HL-60 (cell line): ENCODE results near the gene ZNF785.
"Not testable (repeated sequence)": the region's sequence is repeated elsewhere in the genome, so short reads cannot be mapped to it uniquely, and the experiment has no call there.

ENCODE experiments used
- DNase-seq, 2 experiments: peaks; one replicate each; pipeline ENCODE4 v3.0.0-alpha.2; 2010 to 2020; ENCODE audit warnings: low read depth in 1 of 2, low spot score in 1 of 2
- H3K27ac ChIP-seq: fragments of 250-450 bp; sonication (Bioruptor Pico); replicated peaks from 2 replicates; pipeline ENCODE4 v1.5.1; 2020; ENCODE audit warnings: mild to moderate bottlenecking, moderate library complexity
- H3K27me3 ChIP-seq: fragments of 250-450 bp; sonication (Bioruptor Pico); 2 replicates; pipeline ENCODE4 v1.5.1; 2021; ENCODE audit warnings: mild to moderate bottlenecking, moderate library complexity; ENCODE audit not compliant: insufficient read depth, poor library complexity, severe bottlenecking
- H3K4me3 ChIP-seq: replicated peaks from 2 replicates; pipeline ENCODE4 v1.5.1; 2011; ENCODE audit warnings: mild to moderate bottlenecking, control low read depth, low read length; ENCODE audit not compliant: insufficient read depth
- GABPA ChIP-seq: IDR thresholded peaks from 2 replicates; pipeline ENCODE4 v1.6.1; 2012; ENCODE audit warnings: low read depth
- POLR2AphosphoS5 ChIP-seq: IDR thresholded peaks from 2 replicates; pipeline ENCODE4 v1.6.1; 2012; ENCODE audit warnings: low read depth
- SPI1 ChIP-seq: IDR thresholded peaks from 2 replicates; pipeline ENCODE4 v1.6.1; 2012; ENCODE audit warnings: low read depth, mild to moderate bottlenecking, borderline replicate concordance
- TF ChIP-seq, protein P1 (sequence below): IDR thresholded peaks from 2 replicates; pipeline ENCODE4 v1.6.1; 2012; ENCODE audit warnings: low read depth; ENCODE audit not compliant: insufficient replicate concordance
- TF ChIP-seq, protein P2 (sequence below): IDR thresholded peaks from one replicate; pipeline ENCODE4 v1.5.1; 2011; ENCODE audit warnings: low read length, control low read depth, inconsistent platforms; ENCODE audit not compliant: insufficient read depth

The ZNF785 gene

DNA sequence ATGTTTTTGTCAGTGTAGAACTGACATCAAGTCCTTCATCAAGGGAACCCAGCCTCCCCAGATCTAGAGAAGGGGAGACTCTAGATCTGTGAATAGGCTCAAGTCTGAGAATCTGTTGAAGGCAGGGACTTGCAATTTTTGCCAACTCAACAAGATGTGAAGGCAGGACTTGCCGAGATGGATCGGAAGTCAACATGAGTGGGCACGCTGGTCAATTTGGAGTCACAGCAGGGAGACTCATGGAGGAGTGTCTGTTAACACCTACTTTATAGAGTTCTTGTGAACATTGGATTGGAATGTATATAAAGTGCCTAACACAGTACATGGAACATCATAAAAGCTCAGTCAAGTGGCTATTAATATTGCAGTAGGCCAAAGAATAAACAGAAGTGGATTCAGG is 14.7 kb upstream of the ZNF785 start:
- no peak for TF ChIP-seq GABPA
- TF ChIP-seq, protein P1, sequence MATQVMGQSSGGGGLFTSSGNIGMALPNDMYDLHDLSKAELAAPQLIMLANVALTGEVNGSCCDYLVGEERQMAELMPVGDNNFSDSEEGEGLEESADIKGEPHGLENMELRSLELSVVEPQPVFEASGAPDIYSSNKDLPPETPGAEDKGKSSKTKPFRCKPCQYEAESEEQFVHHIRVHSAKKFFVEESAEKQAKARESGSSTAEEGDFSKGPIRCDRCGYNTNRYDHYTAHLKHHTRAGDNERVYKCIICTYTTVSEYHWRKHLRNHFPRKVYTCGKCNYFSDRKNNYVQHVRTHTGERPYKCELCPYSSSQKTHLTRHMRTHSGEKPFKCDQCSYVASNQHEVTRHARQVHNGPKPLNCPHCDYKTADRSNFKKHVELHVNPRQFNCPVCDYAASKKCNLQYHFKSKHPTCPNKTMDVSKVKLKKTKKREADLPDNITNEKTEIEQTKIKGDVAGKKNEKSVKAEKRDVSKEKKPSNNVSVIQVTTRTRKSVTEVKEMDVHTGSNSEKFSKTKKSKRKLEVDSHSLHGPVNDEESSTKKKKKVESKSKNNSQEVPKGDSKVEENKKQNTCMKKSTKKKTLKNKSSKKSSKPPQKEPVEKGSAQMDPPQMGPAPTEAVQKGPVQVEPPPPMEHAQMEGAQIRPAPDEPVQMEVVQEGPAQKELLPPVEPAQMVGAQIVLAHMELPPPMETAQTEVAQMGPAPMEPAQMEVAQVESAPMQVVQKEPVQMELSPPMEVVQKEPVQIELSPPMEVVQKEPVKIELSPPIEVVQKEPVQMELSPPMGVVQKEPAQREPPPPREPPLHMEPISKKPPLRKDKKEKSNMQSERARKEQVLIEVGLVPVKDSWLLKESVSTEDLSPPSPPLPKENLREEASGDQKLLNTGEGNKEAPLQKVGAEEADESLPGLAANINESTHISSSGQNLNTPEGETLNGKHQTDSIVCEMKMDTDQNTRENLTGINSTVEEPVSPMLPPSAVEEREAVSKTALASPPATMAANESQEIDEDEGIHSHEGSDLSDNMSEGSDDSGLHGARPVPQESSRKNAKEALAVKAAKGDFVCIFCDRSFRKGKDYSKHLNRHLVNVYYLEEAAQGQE, result no peak
- no peak for TF ChIP-seq SPI1
- TF ChIP-seq POLR2AphosphoS5, result no peak
- TF ChIP-seq, protein P2, sequence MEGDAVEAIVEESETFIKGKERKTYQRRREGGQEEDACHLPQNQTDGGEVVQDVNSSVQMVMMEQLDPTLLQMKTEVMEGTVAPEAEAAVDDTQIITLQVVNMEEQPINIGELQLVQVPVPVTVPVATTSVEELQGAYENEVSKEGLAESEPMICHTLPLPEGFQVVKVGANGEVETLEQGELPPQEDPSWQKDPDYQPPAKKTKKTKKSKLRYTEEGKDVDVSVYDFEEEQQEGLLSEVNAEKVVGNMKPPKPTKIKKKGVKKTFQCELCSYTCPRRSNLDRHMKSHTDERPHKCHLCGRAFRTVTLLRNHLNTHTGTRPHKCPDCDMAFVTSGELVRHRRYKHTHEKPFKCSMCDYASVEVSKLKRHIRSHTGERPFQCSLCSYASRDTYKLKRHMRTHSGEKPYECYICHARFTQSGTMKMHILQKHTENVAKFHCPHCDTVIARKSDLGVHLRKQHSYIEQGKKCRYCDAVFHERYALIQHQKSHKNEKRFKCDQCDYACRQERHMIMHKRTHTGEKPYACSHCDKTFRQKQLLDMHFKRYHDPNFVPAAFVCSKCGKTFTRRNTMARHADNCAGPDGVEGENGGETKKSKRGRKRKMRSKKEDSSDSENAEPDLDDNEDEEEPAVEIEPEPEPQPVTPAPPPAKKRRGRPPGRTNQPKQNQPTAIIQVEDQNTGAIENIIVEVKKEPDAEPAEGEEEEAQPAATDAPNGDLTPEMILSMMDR, result no peak
- no peak for DNase-seq
- Histone ChIP-seq H3K27me3 (no peaks in the 10 kb centered on the region), H3K27ac (no peak overlapping the region), H3K4me3 (no peak overlapping the region)

DNA sequence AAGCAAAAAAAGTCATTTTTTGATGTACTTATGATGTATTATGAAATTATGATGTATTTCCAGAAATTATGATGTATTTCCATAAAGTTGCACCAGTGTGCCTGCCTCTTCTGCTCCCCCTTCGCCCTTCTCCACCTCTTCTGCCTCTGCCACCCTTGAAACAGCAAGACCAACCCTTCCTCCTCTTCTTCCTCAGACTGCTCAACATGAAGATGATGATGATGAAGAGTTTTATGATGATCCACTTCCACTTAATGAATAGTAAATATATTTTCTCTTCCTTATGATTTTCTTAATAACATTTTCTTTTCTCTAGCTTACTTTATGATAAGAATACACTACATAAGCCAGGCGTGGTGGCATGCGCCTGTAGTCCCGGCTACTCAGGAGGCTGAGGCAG is 7.4 kb upstream of the ZNF785 start:
- no peak overlapping the region for H3K27ac ChIP-seq
- DNase-seq, result no peak
- no peak overlapping the region for H3K4me3 ChIP-seq
- TF ChIP-seq SPI1 (no peak), GABPA (no peak), POLR2AphosphoS5 (no peak)
- TF ChIP-seq, protein P1, result no peak
- TF ChIP-seq, protein P2, result no peak
- H3K27me3 ChIP-seq, result no peaks in the 10 kb centered on the region

DNA sequence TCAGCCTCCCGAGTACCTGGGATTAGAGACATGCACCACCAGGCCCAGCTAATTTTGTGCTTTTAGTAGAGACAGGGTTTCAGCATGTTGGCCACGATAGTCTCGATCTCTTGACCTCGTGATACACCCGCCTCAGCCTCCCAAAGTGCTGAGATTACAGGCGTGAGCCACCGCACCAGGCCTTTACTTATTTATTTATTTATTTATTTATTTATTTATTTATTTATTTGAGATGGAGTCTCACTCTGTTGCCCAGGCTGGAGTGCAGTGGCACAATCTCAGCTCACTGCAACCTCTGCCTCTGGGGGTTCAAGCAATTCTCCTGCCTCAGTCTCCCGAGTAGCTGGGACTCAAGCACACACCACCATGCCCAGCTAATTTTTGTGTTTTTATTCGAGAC is 5.4 kb upstream of the ZNF785 start:
- not testable (repeated sequence) for H3K27me3 ChIP-seq, H3K4me3 ChIP-seq, H3K27ac ChIP-seq, DNase-seq

DNA sequence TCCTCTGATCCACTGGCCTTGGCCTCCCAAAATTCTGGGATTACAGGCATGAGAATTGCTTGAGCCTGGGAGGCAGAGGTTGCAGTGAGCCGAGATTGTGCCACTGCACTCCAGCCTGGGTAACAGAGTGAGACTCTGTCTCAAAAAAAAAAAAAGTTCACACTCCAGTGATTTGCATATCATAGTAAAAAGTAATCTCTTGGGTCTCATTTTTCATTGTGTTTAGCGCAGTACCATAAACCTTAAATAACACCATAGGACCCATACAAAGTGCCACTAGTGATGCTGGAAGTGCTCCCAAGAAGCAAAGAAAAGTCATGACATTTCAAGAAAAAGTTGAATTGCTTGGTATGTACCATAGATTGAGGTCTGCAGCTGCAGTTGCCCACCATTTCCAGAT is 4.1 kb upstream of the ZNF785 start:
- H3K27ac ChIP-seq, H3K4me3 ChIP-seq, H3K27me3 ChIP-seq, DNase-seq: not testable (repeated sequence)

DNA sequence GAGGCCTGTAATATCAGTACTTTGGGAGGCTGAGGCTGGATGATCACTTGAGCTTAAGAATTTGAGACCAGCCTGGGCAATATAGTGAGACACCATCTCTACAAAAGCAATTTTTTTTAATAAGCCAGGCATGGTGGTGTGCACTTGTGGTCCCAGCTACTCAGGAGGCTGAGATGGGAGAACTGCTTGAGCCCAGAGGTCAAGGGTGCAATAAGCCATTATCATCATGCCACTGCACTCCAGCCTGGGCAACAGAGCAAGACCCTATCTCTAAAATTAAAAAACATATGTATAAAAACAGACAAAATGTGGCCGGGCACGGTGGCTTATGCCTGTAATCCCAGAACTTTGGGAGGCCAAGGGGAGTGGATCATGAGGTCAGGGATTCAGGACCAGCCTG is 3.2 kb upstream of the ZNF785 start:
- Histone ChIP-seq H3K4me3 (no peak overlapping the region), H3K27ac (no peak overlapping the region), H3K27me3 (no peaks in the 10 kb centered on the region)
- DNase-seq, result no peak
- TF ChIP-seq, protein P2, result no peak
- TF ChIP-seq, protein P1, result no peak
- TF ChIP-seq GABPA, result no peak
- no peak for TF ChIP-seq POLR2AphosphoS5
- no peak for TF ChIP-seq SPI1
